K562 (cell line): Measurements from ENCODE around the gene LRRC71. TPM values are rescaled to one million over a fixed set of nuclear protein-coding genes. Genes with fewer than 3 reads are reported as not detected.

Experiments
- ATF7 ChIP-seq: fragments of 450-650 bp; IDR thresholded peaks from 2 replicates; pipeline ENCODE4 v1.7.1; 2014; ENCODE audit warnings: mild to moderate bottlenecking, moderate library complexity
- CHCHD3 ChIP-seq: fragments of 250-450 bp; sonication (Bioruptor Pico); IDR thresholded peaks from 2 replicates; pipeline ENCODE4 v2.1.2; 2022; ENCODE audit warnings: mild to moderate bottlenecking
- CTBP1 ChIP-seq: fragments of 450-650 bp; IDR thresholded peaks from 2 replicates; pipeline ENCODE4 v1.6.1; 2016; ENCODE audit warnings: borderline replicate concordance
- ELF2 ChIP-seq: fragments of 250-450 bp; sonication (Bioruptor Pico); IDR thresholded peaks from 2 replicates; pipeline ENCODE4 v1.5.0; 2021; ENCODE audit warnings: mild to moderate bottlenecking
- EP300 ChIP-seq: IDR thresholded peaks from 2 replicates; pipeline ENCODE4 v1.6.1; 2012; ENCODE audit warnings: low read length, improper control_type of control experiment
- KLF1 ChIP-seq: fragments of 450-650 bp; IDR thresholded peaks from 2 replicates; pipeline ENCODE4 v1.6.1; 2016; ENCODE audit warnings: missing genetic modification characterization, missing compliant biosample characterization
- KLF6 ChIP-seq: fragments of 250-450 bp; sonication (Bioruptor Pico); IDR thresholded peaks from 2 replicates; pipeline ENCODE4 v1.4.0; 2020; ENCODE audit warnings: mild to moderate bottlenecking, moderate library complexity, borderline replicate concordance
- NFE2 ChIP-seq: IDR thresholded peaks from 2 replicates; pipeline ENCODE4 v1.6.1; 2014; ENCODE audit warnings: antibody characterized with exemption, low read depth
- NUFIP1 ChIP-seq: fragments of 450-650 bp; IDR thresholded peaks from 2 replicates; pipeline ENCODE4 v1.6.1; 2018; ENCODE audit not compliant: partially characterized antibody
- POLR3A ChIP-seq: IDR thresholded peaks from 2 replicates; pipeline ENCODE4 v1.6.1; 2011; ENCODE audit warnings: borderline replicate concordance, mild to moderate bottlenecking, moderate library complexity; ENCODE audit not compliant: insufficient read length, insufficient read depth; ENCODE audit errors: extremely low read depth
- RUNX1 ChIP-seq: sonication (generic); IDR thresholded peaks from 2 replicates; pipeline ENCODE4 v1.6.1; 2016; ENCODE audit warnings: antibody characterized with exemption, low read depth
- SAP30 ChIP-seq: fragments of 200-600 bp; sonication (generic); IDR thresholded peaks from 2 replicates; pipeline ENCODE4 v1.6.1; 2012; ENCODE audit warnings: borderline replicate concordance, low read depth, mild to moderate bottlenecking, moderate library complexity, low read length, control low read depth, inconsistent platforms; ENCODE audit not compliant: insufficient read depth, poor library complexity, severe bottlenecking
- TBL1XR1 ChIP-seq, 2 experiments: IDR thresholded peaks; 2 replicates each; pipeline ENCODE4 v1.6.1; 2012; ENCODE audit warnings: improper control_type of control experiment in 2 of 2, low read length in 2 of 2, mild to moderate bottlenecking in 1 of 2
- ZNF23 ChIP-seq: fragments of 250-450 bp; sonication (Bioruptor Pico); IDR thresholded peaks from 2 replicates; pipeline ENCODE4 v1.4.0; 2020; ENCODE audit warnings: mild to moderate bottlenecking
- ZNF311 ChIP-seq: fragments of 250-450 bp; sonication (Bioruptor Pico); IDR thresholded peaks from 2 replicates; pipeline ENCODE4 v1.4.0; 2020; ENCODE audit warnings: mild to moderate bottlenecking, moderate library complexity
- polyA plus RNA-seq, 8 experiments: library from polyadenylated mRNA; depleted of rRNA in 4 of 8; stranded (reverse) in 5 of 8; unstranded in 3 of 8; fragments of >200 nt; fragmentation: Nextera tagmentation in 2 of 8; fragmentation: Illumina TruSeq in 1 of 8; extraction: Ambion mirVana in 2 of 8; extraction: Trizol in 1 of 8; gene quantifications; 2 replicates each; pipeline versions ENCODE4 v1.2.1 to v1.2.3, GENCODE V29; 2011 to 2014; ENCODE audit warnings: inconsistent platforms in 1 of 8, missing spikeins in 1 of 8
- total RNA-seq, 7 experiments: library from RNA; depleted of rRNA in 6 of 7; stranded (reverse); fragments of >200 nt in 6 of 7; fragmentation: Illumina TruSeq in 2 of 7; extraction: Trizol in 2 of 7; gene quantifications; 2 replicates each; pipeline versions ENCODE4 v1.2.1 to v1.2.3, GENCODE V29; 2011 to 2021; ENCODE audit warnings: low replicate concordance in 1 of 7
- TF ChIP-seq, protein P1 (sequence below), 2 experiments: fragments of 450-650 bp; conservative IDR thresholded peaks; 2 replicates each; pipeline ENCODE4 v1.6.1; 2017; ENCODE audit warnings: mild to moderate bottlenecking in 2 of 2, moderate library complexity in 2 of 2
- TF ChIP-seq, protein P2 (sequence below): fragments of 450-650 bp; IDR thresholded peaks from 2 replicates; pipeline ENCODE4 v1.6.1; 2016; ENCODE audit warnings: low read depth, mild to moderate bottlenecking, moderate library complexity
- TF ChIP-seq, protein P3 (sequence below), 2 experiments: fragments of 450-650 bp in 1 of 2; sonication (generic) in 1 of 2; formaldehyde crosslinking in 1 of 2; IDR thresholded peaks in 1 of 2; conservative IDR thresholded peaks in 1 of 2; 2 replicates each; pipeline versions ENCODE4 v1.6.1 to v1.8.1; 2016 to 2023; ENCODE audit warnings: mild to moderate bottlenecking in 2 of 2, moderate library complexity in 2 of 2, inconsistent platforms in 1 of 2, missing genetic modification reagents in 1 of 2
- TF ChIP-seq, protein P4 (sequence below): fragments of 450-650 bp; formaldehyde crosslinking; IDR thresholded peaks from 2 replicates; pipeline ENCODE4 v1.4.0; 2022; ENCODE audit warnings: mild to moderate bottlenecking, moderate library complexity
- TF ChIP-seq, protein P5 (sequence below): fragments of 450-650 bp; formaldehyde crosslinking; IDR thresholded peaks from 2 replicates; pipeline ENCODE4 v1.4.0; 2020; ENCODE audit warnings: mild to moderate bottlenecking, moderate library complexity

Gene LRRC71
- total and polyA plus RNA-seq, 9 of the 15 experiments (the other 6 are each of a cell fraction or from before 2014, with no cell fraction given): 0.06 to 1.2 (median 0.51) TPM; not detected in 1

DNA sequence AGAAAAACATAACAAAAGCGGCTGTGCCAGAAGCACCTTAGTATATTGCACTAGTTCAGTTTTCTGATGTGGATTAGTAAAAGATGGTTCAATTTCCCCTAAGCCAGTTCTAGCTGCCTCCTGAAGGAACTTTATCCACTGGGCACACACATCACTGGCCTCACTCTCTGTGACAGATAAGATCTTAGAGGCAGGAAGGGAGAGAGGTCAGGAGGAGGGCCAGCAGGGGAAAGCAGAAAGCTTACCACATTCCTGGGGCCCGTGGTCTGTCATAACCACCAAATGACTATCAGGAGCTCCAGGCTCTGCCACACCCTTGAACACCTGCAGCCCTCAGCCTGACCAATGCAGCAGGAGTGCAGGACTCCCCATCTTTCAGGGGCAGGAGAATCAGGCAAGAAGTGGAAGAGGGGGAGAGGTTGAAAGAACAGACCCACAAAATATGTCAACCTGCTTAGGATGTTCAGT lies 37.8 kb downstream of the LRRC71 start (continued):
- TF ChIP-seq, protein P1, sequence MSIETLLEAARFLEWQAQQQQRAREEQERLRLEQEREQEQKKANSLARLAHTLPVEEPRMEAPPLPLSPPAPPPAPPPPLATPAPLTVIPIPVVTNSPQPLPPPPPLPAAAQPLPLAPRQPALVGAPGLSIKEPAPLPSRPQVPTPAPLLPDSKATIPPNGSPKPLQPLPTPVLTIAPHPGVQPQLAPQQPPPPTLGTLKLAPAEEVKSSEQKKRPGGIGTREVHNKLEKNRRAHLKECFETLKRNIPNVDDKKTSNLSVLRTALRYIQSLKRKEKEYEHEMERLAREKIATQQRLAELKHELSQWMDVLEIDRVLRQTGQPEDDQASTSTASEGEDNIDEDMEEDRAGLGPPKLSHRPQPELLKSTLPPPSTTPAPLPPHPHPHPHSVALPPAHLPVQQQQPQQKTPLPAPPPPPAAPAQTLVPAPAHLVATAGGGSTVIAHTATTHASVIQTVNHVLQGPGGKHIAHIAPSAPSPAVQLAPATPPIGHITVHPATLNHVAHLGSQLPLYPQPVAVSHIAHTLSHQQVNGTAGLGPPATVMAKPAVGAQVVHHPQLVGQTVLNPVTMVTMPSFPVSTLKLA (conservative IDR thresholded peaks at IDR 0.05): peak; percentile 23 to 58; a peak in 3 of 4 replicates
- TF ChIP-seq RUNX1 (peak; percentile 95), KLF6 (CRISPR knock-in tag) (peak; percentile 73; the same call in 1 of the 2 replicates), ZNF23 (CRISPR knock-in tag) (peak; percentile 69), ELF2 (no peak), ATF7 (peak; percentile 86), POLR3A (no peak), SAP30 (no peak), ZNF311 (CRISPR knock-in tag) (peak; percentile 87), CHCHD3 (CRISPR knock-in tag) (no peak), NUFIP1 (peak; percentile 50), EP300 (peak; percentile 94), CTBP1 (peak; percentile 100), NFE2 (peak; percentile 46; the same call in 1 of the 2 replicates), KLF1 (tag) (peak; percentile 100), TBL1XR1 (IDR thresholded peaks at IDR 0.05; ENCODE audit: low read length in 2 of 2) (peak; percentile 74 to 90; a peak in 3 of 4 replicates)
- TF ChIP-seq, protein P2, sequence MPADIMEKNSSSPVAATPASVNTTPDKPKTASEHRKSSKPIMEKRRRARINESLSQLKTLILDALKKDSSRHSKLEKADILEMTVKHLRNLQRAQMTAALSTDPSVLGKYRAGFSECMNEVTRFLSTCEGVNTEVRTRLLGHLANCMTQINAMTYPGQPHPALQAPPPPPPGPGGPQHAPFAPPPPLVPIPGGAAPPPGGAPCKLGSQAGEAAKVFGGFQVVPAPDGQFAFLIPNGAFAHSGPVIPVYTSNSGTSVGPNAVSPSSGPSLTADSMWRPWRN: peak; percentile 99
- TF ChIP-seq, protein P3, sequence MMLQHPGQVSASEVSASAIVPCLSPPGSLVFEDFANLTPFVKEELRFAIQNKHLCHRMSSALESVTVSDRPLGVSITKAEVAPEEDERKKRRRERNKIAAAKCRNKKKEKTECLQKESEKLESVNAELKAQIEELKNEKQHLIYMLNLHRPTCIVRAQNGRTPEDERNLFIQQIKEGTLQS (IDR thresholded peaks at IDR 0.05): peak; percentile 63; the same call in 1 of the 2 replicates
- TF ChIP-seq, protein P3 (CRISPR knock-in tag; conservative IDR thresholded peaks at IDR 0.05): no peak
- TF ChIP-seq, protein P4, sequence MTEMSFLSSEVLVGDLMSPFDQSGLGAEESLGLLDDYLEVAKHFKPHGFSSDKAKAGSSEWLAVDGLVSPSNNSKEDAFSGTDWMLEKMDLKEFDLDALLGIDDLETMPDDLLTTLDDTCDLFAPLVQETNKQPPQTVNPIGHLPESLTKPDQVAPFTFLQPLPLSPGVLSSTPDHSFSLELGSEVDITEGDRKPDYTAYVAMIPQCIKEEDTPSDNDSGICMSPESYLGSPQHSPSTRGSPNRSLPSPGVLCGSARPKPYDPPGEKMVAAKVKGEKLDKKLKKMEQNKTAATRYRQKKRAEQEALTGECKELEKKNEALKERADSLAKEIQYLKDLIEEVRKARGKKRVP (CRISPR knock-in tag): peak; percentile 58; the same call in 1 of the 2 replicates
- TF ChIP-seq, protein P5, sequence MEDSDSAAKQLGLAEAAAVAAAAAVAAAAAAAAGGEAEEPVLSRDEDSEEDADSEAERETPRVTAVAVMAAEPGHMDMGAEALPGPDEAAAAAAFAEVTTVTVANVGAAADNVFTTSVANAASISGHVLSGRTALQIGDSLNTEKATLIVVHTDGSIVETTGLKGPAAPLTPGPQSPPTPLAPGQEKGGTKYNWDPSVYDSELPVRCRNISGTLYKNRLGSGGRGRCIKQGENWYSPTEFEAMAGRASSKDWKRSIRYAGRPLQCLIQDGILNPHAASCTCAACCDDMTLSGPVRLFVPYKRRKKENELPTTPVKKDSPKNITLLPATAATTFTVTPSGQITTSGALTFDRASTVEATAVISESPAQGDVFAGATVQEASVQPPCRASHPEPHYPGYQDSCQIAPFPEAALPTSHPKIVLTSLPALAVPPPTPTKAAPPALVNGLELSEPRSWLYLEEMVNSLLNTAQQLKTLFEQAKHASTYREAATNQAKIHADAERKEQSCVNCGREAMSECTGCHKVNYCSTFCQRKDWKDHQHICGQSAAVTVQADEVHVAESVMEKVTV (CRISPR knock-in tag): 0 out of 2 replicates have a peak, but pooled peaks have one; percentile 20
